ENCODE data around the gene FAM47E.

Gene FAM47E

GRCh38 chr4:76322236-76322635 lies 70.7 kb downstream of the FAM47E start:
- DNase-seq: no peak
- Histone ChIP-seq H3K36me3 (replicated peaks) (no peaks in the 10 kb centered on the region), H3K4me3 (ENCODE audit: low read depth, low read length) (no peak overlapping the region), H3K27me3 (replicated peaks) (no peaks in the 10 kb centered on the region), H3K27ac (no peak overlapping the region)
- in situ Hi-C loops (cut with HindIII; ENCODE audit: low pct_ligation_motif_present, low sequenced_read_pairs): no loop called here
- no peak for TF ChIP-seq CTCF (IDR thresholded peaks at IDR 0.05; ENCODE audit: low read depth, low read length, missing control alignments)

- no peak for DNase-seq
- Histone ChIP-seq H3K4me3 (ENCODE audit: low read depth, low read length) (no peak overlapping the region), H3K27me3 (replicated peaks) (no peaks in the 10 kb centered on the region), H3K27ac (no peak overlapping the region), H3K36me3 (replicated peaks) (no peaks in the 10 kb centered on the region)
- in situ Hi-C loops (cut with HindIII; ENCODE audit: low pct_ligation_motif_present, low sequenced_read_pairs): no loop called here
- TF ChIP-seq CTCF (IDR thresholded peaks at IDR 0.05; ENCODE audit: low read depth, low read length, missing control alignments): no peak
Observed at GRCh38 chr4:76325072-76325471, 73.6 kb downstream of the FAM47E start.

- DNase-seq: no peak
- no peak overlapping the region for H3K27ac ChIP-seq
- in situ Hi-C loops (cut with HindIII; ENCODE audit: low pct_ligation_motif_present, low sequenced_read_pairs): no loop called here
- TF ChIP-seq CTCF (IDR thresholded peaks at IDR 0.05; ENCODE audit: low read depth, low read length, missing control alignments): no peak
- no peaks in the 10 kb centered on the region for H3K27me3 ChIP-seq (replicated peaks)
- no peaks in the 10 kb centered on the region for H3K36me3 ChIP-seq (replicated peaks)
- H3K4me3 ChIP-seq (ENCODE audit: low read depth, low read length): no peak overlapping the region
Observed at GRCh38 chr4:76326515-76326914, 75.0 kb downstream of the FAM47E start.
